GM18517 (cell line): ENCODE data around the gene SLC5A10.
"Not testable (repeated sequence)": the region's sequence is repeated elsewhere in the genome, so short reads cannot be mapped to it uniquely, and the experiment has no call there.

Experiments
- ATAC-seq: cut with Tn5 transposase; IDR thresholded peaks from one replicate; pipeline ENCODE4 v1.9.1; 2021; ENCODE audit warnings: mild to moderate bottlenecking, moderate library complexity; ENCODE audit not compliant: unreplicated experiment

Gene SLC5A10

DNA sequence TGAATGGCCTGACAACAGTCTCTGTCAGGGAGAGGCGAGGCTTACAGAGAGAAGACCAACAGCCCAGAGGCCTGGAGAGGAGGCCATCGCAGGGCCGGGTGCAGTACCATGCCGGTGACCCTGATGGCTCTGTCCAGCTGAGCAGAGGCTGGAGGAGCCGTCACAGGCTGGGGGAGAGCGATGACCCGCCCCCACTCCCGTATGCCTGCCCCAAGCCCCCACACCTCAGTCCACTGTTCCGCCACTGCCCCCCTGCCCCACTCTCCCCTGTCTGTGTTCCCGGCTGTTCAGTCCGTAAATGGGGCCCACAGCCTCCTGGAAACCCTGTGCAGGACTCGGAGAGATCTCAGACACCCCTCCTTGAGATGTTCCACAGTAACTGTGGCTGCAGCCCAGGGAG, 65.4 kb downstream of the SLC5A10 start:
- no peak for ATAC-seq

DNA sequence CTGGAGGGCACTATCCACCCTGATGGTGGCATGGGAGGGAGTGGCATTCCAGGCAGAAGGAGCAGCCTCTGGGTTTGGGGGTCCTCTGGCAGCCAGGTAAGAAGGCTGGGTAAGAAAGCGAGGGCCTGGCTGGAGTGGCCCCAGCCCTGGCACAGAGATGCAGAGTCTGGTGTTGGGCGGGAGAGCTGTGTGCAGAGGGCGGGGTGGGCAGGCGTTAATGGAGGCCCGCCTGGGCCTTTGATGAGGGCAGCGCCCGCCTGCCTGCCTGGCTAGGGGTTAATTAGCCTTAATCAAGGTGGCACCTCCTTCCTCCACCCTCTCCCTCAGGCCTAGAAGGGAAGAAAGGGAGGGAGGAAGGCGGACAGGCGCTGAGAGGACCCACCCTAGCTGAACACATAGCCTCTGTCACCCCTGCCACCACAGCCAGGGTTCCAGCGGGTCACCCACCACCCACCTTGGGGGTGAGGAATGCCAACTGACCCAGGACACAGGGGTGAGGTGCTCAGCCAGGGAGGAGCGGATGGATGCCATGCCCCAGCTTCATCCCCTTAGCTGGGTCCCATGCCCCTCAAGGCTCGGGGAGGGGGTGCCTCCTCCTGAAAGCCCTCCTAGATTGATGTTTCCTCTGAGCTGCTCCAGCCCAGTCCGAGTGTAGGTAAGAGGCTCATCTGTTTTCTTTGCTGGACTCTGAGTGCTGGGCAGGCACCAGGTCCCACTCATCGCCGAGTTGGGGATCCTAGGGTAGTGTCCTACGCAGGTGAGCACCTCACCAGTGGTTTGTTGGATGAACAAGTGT, 66.0 kb downstream of the SLC5A10 start:
- ATAC-seq, result no peak

GRCh38 chr17:19018600-19018950, 66.6 kb downstream of the SLC5A10 start:
- no peak for ATAC-seq

DNA sequence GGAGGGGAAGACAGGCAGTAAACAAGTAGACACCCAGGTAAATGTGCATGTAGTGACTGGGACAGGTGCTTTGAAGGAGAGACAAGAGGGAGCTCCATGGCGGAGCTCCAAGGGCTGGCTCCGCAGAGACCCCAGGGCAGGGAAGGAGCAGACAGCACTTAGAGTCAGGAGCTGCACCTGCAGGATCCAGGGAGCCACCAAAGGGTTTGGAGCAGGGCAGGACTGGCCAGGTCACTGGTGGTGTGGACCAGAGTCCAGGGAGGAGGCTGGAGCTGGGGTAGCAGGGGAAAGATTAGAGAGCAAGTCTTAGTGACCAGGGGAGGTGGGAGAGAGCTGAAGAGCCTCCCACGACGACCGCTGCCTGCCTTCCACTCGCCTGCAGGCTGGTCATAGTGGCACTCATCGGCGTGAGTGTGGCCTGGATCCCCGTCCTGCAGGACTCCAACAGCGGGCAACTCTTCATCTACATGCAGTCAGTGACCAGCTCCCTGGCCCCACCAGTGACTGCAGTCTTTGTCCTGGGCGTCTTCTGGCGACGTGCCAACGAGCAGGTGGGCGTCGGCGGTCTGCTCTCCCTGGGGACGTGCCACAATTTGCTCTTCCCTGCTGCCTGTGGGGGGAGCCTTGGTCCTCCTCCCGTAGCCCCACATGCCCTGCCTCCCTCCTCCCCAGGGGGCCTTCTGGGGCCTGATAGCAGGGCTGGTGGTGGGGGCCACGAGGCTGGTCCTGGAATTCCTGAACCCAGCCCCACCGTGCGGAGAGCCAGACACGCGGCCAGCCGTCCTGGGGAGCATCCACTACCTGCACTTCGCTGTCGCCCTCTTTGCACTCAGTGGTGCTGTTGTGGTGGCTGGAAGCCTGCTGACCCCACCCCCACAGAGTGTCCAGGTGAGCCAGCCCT, 67.3 kb downstream of the SLC5A10 start:
- ATAC-seq, result no peak

- ATAC-seq, result no peak
Measured at GRCh38 chr17:19020016-19020415, 68.1 kb downstream of the SLC5A10 start.

GRCh38 chr17:19021011-19021621, 69.2 kb downstream of the SLC5A10 start:
- not testable (repeated sequence) for ATAC-seq

GRCh38 chr17:19021622-19022083, 69.7 kb downstream of the SLC5A10 start:
- no peak for ATAC-seq

DNA sequence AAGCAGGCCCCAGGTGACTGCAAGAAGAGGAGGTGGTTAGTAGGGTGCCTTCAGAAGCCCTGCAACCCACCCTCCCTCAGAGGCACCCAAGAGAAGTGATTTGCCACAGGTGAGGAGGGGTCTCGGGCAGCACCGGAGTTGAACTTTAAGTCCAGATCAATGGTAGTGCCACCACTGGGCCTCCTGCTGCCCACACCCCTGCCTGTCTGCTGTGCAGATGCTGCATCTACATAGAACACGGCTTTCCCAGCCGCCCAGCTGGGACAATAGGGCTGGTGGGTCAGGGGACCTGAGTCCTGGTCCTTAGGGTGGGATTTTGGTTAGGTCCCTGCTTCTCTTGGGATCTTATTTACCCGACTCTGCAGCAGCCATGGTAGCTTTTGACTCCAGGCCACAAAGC, 70.2 kb downstream of the SLC5A10 start:
- ATAC-seq, result no peak

DNA sequence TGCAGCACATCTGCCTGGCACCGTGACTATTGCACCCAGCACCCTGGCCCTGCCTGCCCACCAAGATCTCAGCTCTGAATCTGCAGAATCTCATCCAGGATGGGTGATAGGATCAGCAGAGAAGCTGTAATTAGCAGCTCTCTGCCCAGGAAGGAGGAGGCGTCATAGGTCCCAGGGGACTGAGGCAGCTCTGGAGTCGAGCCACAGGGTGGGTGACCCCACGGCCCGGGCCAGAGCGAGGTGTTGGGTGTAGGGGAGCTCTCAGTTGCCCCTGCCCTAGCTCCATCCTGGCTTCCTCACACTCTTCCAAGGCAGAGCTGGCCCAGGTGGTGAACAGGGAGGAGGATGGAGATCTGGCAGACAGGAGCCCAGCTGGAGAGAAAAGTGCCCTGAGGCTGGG, 70.8 kb downstream of the SLC5A10 start:
- ATAC-seq, result no peak

GRCh38 chr17:19023209-19023999, 71.4 kb downstream of the SLC5A10 start:
- ATAC-seq, result no peak

GRCh38 chr17:19024101-19025078, 72.4 kb downstream of the SLC5A10 start:
- ATAC-seq, result no peak

DNA sequence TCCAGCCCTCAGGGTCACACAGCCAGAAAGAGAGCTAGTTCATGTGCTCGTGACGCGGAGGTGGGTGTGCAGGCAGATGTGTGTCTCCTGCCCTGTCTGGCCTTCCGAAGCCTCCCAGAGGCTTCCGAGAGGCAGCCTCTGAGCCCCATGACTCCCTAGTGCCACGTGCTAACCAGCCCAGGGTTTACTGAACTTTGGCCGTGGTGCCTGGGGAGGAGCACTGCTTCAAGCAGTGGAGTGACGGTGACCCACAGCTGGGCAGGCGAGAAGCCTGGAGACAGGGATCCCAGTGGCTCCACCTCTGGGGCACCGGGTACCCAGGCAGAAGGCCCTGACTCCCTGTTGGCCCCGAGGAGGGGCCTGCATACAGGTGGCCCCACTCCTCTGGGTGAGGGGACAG, 76.7 kb downstream of the SLC5A10 start:
- not testable (repeated sequence) for ATAC-seq

DNA sequence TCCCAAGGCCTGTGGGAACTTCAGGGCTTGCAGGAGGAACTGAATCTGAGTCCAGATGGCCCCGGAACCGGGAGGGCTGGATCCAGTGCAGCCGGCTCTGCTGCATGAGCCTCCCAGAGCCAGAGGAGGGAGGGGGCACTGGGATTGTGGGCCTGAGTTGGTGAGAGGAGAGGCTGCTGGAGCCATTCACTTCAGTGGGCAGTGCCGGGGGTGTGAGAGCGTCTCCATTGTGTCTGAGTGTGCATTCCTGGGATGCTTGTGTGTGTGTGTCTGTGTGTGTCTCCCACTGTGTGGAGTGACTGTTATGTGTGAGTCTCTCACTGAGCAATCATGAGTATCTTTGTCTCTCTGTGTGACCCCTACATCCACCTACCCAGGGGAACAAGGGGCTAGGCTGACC, 77.8 kb downstream of the SLC5A10 start:
- not testable (repeated sequence) for ATAC-seq

DNA sequence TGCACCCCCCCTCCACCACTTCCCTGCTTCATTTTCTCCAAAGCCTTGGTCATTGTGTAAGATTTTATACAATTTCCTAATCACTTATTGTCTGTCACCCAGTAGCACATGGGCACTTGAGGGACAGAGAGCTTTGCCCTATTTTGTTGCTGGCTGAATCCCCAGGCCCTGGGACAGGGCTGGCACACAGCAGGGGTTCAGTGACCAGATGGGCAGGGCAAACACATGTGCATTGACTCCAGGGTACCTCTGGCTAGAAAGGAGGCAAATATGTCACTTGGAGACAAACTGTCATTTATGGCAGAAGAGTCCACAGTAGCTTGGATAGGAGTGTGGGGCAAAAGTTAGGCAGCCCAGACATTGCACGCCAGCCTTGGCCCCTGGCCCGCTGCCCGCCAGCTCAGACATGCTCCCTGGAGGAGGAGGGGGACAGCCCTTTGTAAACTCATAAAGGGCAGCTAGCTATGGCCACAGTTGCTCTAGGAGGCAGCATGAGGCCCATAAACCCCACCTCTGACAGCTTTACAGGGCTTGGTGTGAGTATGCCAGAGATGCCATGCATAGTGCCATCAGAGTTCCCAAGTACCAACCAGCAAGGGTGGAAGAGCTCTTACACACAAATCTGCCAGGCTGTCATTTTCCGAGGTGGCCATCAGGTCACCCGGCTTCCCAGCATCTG, 78.9 kb downstream of the SLC5A10 start:
- ATAC-seq, result not testable (repeated sequence)

- ATAC-seq, result not testable (repeated sequence)
Measured at GRCh38 chr17:19031729-19032128, 79.8 kb downstream of the SLC5A10 start.

DNA sequence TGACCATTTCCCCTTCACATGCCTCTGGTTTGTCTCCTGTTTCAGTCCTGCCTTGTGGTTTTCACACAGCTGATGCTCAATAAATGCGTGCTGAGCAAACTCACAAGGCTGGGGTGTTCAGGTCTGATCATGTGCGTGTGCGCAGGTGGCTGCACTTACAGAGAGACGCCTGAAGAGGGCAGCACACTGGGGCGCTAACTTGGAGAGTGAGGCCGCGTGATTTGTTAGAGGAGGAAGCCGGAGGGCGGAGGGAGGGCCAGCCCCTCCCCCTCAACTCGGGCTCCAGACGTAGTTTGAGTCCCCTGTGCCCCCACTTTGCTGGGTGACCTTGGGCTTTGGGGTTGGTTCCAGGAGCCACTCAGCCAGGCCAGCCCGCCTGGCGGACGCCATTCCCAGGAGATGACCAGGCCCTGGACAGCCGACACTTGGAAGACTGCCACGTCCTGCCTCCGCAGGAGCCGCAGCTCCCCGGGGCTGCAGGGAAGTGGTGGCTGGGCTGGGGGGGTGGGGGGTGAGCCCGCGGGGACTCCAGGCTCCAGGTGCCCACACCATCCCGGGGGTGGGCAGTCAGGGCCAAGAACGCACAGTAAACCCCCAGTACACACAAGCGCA, 80.5 kb downstream of the SLC5A10 start:
- not testable (repeated sequence) for ATAC-seq

DNA sequence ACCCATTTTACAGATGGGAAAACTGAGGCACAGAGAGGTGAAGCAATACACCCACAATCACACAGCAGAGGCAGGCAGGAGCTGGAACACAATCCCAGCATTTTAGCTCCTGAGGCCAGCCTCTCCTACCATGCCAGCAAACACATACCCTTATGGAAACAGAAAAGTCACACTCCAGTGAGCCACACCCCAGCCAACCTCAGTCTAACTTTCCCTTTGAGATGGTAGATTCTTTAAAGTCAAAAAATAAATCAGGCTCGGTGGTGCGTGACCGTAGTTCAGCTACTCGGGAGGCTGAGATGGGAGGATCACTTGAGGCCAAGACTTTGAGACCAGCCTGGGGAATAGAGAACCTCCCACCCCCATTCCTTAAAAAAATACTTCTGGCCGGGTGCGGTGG, 84.2 kb downstream of the SLC5A10 start:
- peak; percentile 40 for ATAC-seq

DNA sequence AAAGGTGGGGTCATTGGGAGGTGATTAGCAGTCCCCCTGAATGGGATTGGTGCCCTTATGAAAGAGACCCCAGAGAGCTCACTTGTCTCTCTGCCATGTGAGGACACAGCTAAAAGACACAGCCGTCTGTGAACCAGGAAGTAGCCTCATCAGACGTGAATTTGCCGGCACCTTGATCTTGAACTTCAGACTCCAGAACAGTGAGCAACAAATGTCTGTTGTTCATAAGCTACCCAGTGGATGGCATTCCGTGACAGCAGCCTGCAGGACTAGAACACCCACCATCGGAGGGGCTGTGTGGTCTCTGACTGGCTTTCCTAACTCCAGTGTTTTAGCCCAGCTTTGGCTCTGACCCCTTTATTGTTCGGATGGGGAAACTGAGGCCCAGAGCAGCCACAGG, 85.6 kb downstream of the SLC5A10 start:
- ATAC-seq, result not testable (repeated sequence)
